Fibroblast of peridontal ligament (primary cell): ENCODE measurements around the gene NECTIN2.
"Not testable (repeated sequence)": the region's sequence is repeated elsewhere in the genome, so short reads cannot be mapped to it uniquely, and the experiment has no call there.

ENCODE experiments used
- DNase-seq: peaks from one replicate; pipeline ENCODE4 v3.0.0-alpha.2; 2010; ENCODE audit errors: extremely low read depth

NECTIN2 gene

GRCh38 chr19:44884566-44884965 is 38.5 kb downstream of the NECTIN2 start:
- DNase-seq, result no peak

GRCh38 chr19:44886141-44886540 is 40.0 kb downstream of the NECTIN2 start:
- no peak for DNase-seq

GRCh38 chr19:44887648-44888047 is 41.6 kb downstream of the NECTIN2 start:
- DNase-seq, result no peak

- not testable (repeated sequence) for DNase-seq
These were observed 42.2 kb downstream of the NECTIN2 start for GRCh38 chr19:44888335-44888734.

- no peak for DNase-seq
These were observed 43.8 kb downstream of the NECTIN2 start for GRCh38 chr19:44889830-44890365.

GRCh38 chr19:44890366-44891015 is 44.4 kb downstream of the NECTIN2 start:
- peak; percentile 100 for DNase-seq

GRCh38 chr19:44891016-44891882 is 45.2 kb downstream of the NECTIN2 start, which contains the start of gene TOMM40:
Gene TOMM40 (plus strand): TSS chr19:44891254. CDS start chr19:44891416, 162 bp downstream.
- peak; percentile 100 for DNase-seq

- no peak for DNase-seq
These were observed 46.8 kb downstream of the NECTIN2 start for GRCh38 chr19:44892932-44893331.

- no peak for DNase-seq
These were observed 47.4 kb downstream of the NECTIN2 start for GRCh38 chr19:44893332-44894051.

- no peak for DNase-seq
These were observed 47.9 kb downstream of the NECTIN2 start for GRCh38 chr19:44894052-44894400.

- DNase-seq, result no peak
These were observed 48.8 kb downstream of the NECTIN2 start for GRCh38 chr19:44894946-44895345.

- DNase-seq, result no peak
These were observed 51.7 kb downstream of the NECTIN2 start for GRCh38 chr19:44897835-44898234.

GRCh38 chr19:44900328-44901244 is 54.5 kb downstream of the NECTIN2 start:
- no peak for DNase-seq

- no peak for DNase-seq
These were observed 57.1 kb downstream of the NECTIN2 start for GRCh38 chr19:44903216-44903601.

GRCh38 chr19:44903602-44904425 is 57.7 kb downstream of the NECTIN2 start:
- DNase-seq, result peak; percentile 65

GRCh38 chr19:44904426-44904994 is 58.4 kb downstream of the NECTIN2 start:
- no peak for DNase-seq

GRCh38 chr19:44905437-44906160 is 59.5 kb downstream of the NECTIN2 start, which contains the start of gene APOE:
Gene APOE (plus strand): TSS chr19:44905796. CDS start chr19:44906625, 829 bp downstream.
- no peak for DNase-seq

- DNase-seq, result no peak
These were observed 61.5 kb downstream of the NECTIN2 start for GRCh38 chr19:44907613-44908012.
